Endothelial cell of umbilical vein (primary cell): Measurements from ENCODE around the gene NSUN7. TPM values are rescaled to one million over a fixed set of nuclear protein-coding genes. Genes with fewer than 3 reads are reported as not detected.

Source experiments
- BruUV-seq: library from RNA; stranded (reverse); fragments of 400-500 nt; replicated peaks from 2 replicates; lab custom pipeline; 2021; lab: Mats Ljungman, UMichigan
- CTCF ChIA-PET: fragments of 300-600, 350-600 bp; sonication (Branson Sonifier 250); formaldehyde crosslinking; loops from one replicate; lab custom pipeline; 2021; ENCODE audit warnings: antibody characterized with exemption, inconsistent platforms; lab: Charles Lee
- POLR2A ChIA-PET: fragments of 300-600, 350-600 bp; sonication (Branson Sonifier 250); formaldehyde crosslinking; loops from one replicate; lab custom pipeline; 2021; ENCODE audit warnings: antibody characterized with exemption, inconsistent platforms; lab: Charles Lee
- DNase-seq: peaks from one replicate; pipeline ENCODE4 v3.0.0-alpha.2; 2011; ENCODE audit warnings: low read depth, low spot score
- FAIRE-seq: peaks from 2 replicates; lab custom pipeline; 2011; peaks lifted over from hg19 to GRCh38; lab: Jason Lieb, UNC
- H2AFZ ChIP-seq: 2 replicates; pipeline ENCODE4 v1.6.0; 2012; ENCODE audit warnings: low read depth, low read length, control low read depth, inconsistent platforms
- H3K27ac ChIP-seq: 2 replicates; pipeline ENCODE4 v1.5.1; 2011; ENCODE audit warnings: low read depth, mild to moderate bottlenecking, control low read depth, low read length, moderate library complexity; ENCODE audit not compliant: insufficient read depth
- H3K27me3 ChIP-seq, 2 experiments: 2 replicates each; pipeline versions ENCODE4 v1.6.0 to v1.6.1; 2011; ENCODE audit warnings: low read length in 2 of 2, mixed read lengths in 1 of 2; ENCODE audit not compliant: control insufficient read depth in 2 of 2, insufficient read depth in 2 of 2
- H3K36me3 ChIP-seq, 2 experiments: 2 replicates in 1 of 2; 3 replicates in 1 of 2; pipeline ENCODE4 v1.5.1; 2011; ENCODE audit warnings: low read length in 2 of 2, mild to moderate bottlenecking in 1 of 2, moderate library complexity in 1 of 2; ENCODE audit not compliant: control insufficient read depth in 2 of 2, insufficient read depth in 2 of 2; ENCODE audit errors: extremely low read depth in 1 of 2
- H3K4me1 ChIP-seq: 3 replicates; pipeline ENCODE4 v1.5.1; 2011; ENCODE audit warnings: mild to moderate bottlenecking, low read length; ENCODE audit not compliant: control insufficient read depth, insufficient read depth; ENCODE audit errors: extremely low read depth
- H3K4me2 ChIP-seq: 2 replicates; pipeline ENCODE4 v1.6.1; 2011; ENCODE audit warnings: low read length, control low read depth, mixed read lengths; ENCODE audit not compliant: insufficient read depth
- H3K4me3 ChIP-seq, 3 experiments: fragments of 200-600 bp in 1 of 3; sonication (generic), shearing (Covaris generic) in 1 of 3; replicated peaks in 1 of 3; 2 replicates each; pipeline ENCODE4 v1.5.1; 2011 to 2016; ENCODE audit warnings: control low read depth in 3 of 3, low read length in 3 of 3, mild to moderate bottlenecking in 2 of 3, inconsistent platforms in 1 of 3, low read depth in 1 of 3, moderate library complexity in 1 of 3; ENCODE audit not compliant: insufficient read depth in 1 of 3
- H3K79me2 ChIP-seq: 2 replicates; pipeline ENCODE4 v1.6.0; 2012; ENCODE audit warnings: low read length, inconsistent platforms; ENCODE audit not compliant: control insufficient read depth, insufficient read depth
- H3K9ac ChIP-seq: replicated peaks from 2 replicates; pipeline ENCODE3; 2011; ENCODE audit warnings: low read length, control low read depth; ENCODE audit not compliant: insufficient read depth; ENCODE audit errors: extremely low read depth
- H3K9me1 ChIP-seq: replicated peaks from 3 replicates; pipeline ENCODE4 v1.6.0; 2011; ENCODE audit warnings: mild to moderate bottlenecking, low read length; ENCODE audit not compliant: control insufficient read depth, insufficient read depth; ENCODE audit errors: extremely low read depth
- H3K9me3 ChIP-seq: replicated peaks from 2 replicates; pipeline ENCODE4 v1.5.1; 2012; ENCODE audit warnings: low read length, inconsistent platforms; ENCODE audit not compliant: control insufficient read depth, insufficient read depth
- H4K20me1 ChIP-seq: replicated peaks from 2 replicates; pipeline ENCODE3; 2011; ENCODE audit warnings: mild to moderate bottlenecking, low read length; ENCODE audit not compliant: control insufficient read depth, insufficient read depth; ENCODE audit errors: extremely low read depth
- CTCF ChIP-seq, 2 donors: IDR thresholded peaks; 1 replicate in 1 of 2; 2 replicates in 1 of 2; pipeline ENCODE4 v1.5.1; 2011; ENCODE audit warnings: low read length in 2 of 2, mild to moderate bottlenecking in 2 of 2, moderate library complexity in 2 of 2, control low read depth in 1 of 2, inconsistent platforms in 1 of 2, low read depth in 1 of 2; ENCODE audit not compliant: insufficient read depth in 1 of 2; ENCODE audit errors: extremely low read depth in 1 of 2
- EZH2 ChIP-seq: IDR thresholded peaks from 2 replicates; pipeline ENCODE4 v1.6.1; 2012; ENCODE audit warnings: borderline replicate concordance, low read depth, mild to moderate bottlenecking, moderate library complexity, low read length, inconsistent platforms; ENCODE audit not compliant: severe bottlenecking
- GATA2 ChIP-seq: IDR thresholded peaks from 2 replicates; pipeline ENCODE4 v1.7.0; 2011; ENCODE audit warnings: low read depth, mild to moderate bottlenecking, moderate library complexity, mixed read lengths, low read length; ENCODE audit not compliant: insufficient read length, insufficient read depth
- JUN ChIP-seq: IDR thresholded peaks from 2 replicates; pipeline ENCODE4 v1.6.1; 2011; ENCODE audit warnings: borderline replicate concordance, low read depth; ENCODE audit not compliant: insufficient read length, insufficient read depth
- MAX ChIP-seq: IDR thresholded peaks from 2 replicates; pipeline ENCODE4 v1.6.1; 2011; ENCODE audit not compliant: insufficient read depth, insufficient read length
- MYC ChIP-seq: IDR thresholded peaks from one replicate; pipeline ENCODE4 v1.6.1; 2011; ENCODE audit warnings: mild to moderate bottlenecking, low read depth, low read length
- POLR2AphosphoS5 ChIP-seq: IDR thresholded peaks from 2 replicates; pipeline ENCODE4 v1.6.1; 2012; ENCODE audit warnings: low read depth, mild to moderate bottlenecking, control low read depth, low read length, moderate library complexity; ENCODE audit not compliant: insufficient read depth
- dilution Hi-C: fragments of 300-500 bp; cut with MboI; formaldehyde crosslinking; loops from one replicate; pipeline ENCODE4 v1.15.0; 2019; ENCODE audit warnings: low sequenced_read_pairs; ENCODE audit not compliant: extremely low pct_ligation_motif_present
- intact Hi-C: fragments of 100-400 bp; cut with micrococcal nuclease; formaldehyde crosslinking; loops from one replicate; pipeline ENCODE4 v1.10.0; 2022
- polyA plus RNA-seq, 4 experiments: library from polyadenylated mRNA; depleted of rRNA in 3 of 4; stranded (reverse) in 3 of 4; unstranded in 1 of 4; fragments of >200 nt; gene quantifications; 2 replicates each; pipeline versions ENCODE4 v1.2.1 to v1.2.3, GENCODE V29; 2011 to 2012; ENCODE audit warnings: missing spikeins in 1 of 4
- total RNA-seq: library from RNA; stranded (reverse); gene quantifications from 2 replicates; pipeline ENCODE4 v1.2.3, GENCODE V29; 2021

The NSUN7 gene
- total and polyA plus RNA-seq, 2 donors (not counting 3 experiments of a cell fraction or from before 2014, with no cell fraction given), result 0.03 to 0.20 TPM

- dilution Hi-C loops, result no loop called here
- H3K4me1 ChIP-seq, result no peaks in the 10 kb centered on the region
- CTCF ChIA-PET, result no interaction called here
Measured at GRCh38 chr4:40804598-40804997, 54.8 kb downstream of the NSUN7 start.

More at GRCh38 chr4:40804598-40804997, 54.8 kb downstream of the NSUN7 start:
- Histone ChIP-seq H3K27me3 (no peaks in the 10 kb centered on the region), H3K36me3 (no peaks in the 10 kb centered on the region), H2AFZ (no peak overlapping the region), H3K9me3 (no peaks in the 10 kb centered on the region), H3K4me3 (no peak overlapping the region), H3K9ac (no peak overlapping the region), H3K4me2 (no peak overlapping the region), H3K27ac (no peak overlapping the region), H3K79me2 (no peaks in the 10 kb centered on the region), H4K20me1 (no peaks in the 10 kb centered on the region), H3K9me1 (no peaks in the 10 kb centered on the region)
- FAIRE-seq, result no peak
- DNase-seq, result no peak
- POLR2A ChIA-PET, result interaction anchor here (0.6 kb wide), 1 partner anchor 1207 kb away, joined by 10 read pairs; no protein-coding TSS in a partner anchor
- BruUV-seq, result no TSS peak
- intact Hi-C loops, result no loop called here
- TF ChIP-seq CTCF (IDR thresholded peaks at IDR 0.05; ENCODE audit: extremely low read depth in 1 of 2, insufficient read depth in 1 of 2, low read depth in 1 of 2, low read length in 2 of 2) (no peak), JUN (no peak), POLR2AphosphoS5 (no peak), MAX (no peak), GATA2 (no peak), MYC (no peak), EZH2 (no peak)
